HG02763 (cell line): Measurements from ENCODE around the gene SH3BP2.

ENCODE experiments used
- ATAC-seq: cut with Tn5 transposase; IDR thresholded peaks from one replicate; pipeline ENCODE4 v1.9.1; 2021; ENCODE audit warnings: mild to moderate bottlenecking, moderate library complexity; ENCODE audit not compliant: unreplicated experiment

Gene SH3BP2

DNA sequence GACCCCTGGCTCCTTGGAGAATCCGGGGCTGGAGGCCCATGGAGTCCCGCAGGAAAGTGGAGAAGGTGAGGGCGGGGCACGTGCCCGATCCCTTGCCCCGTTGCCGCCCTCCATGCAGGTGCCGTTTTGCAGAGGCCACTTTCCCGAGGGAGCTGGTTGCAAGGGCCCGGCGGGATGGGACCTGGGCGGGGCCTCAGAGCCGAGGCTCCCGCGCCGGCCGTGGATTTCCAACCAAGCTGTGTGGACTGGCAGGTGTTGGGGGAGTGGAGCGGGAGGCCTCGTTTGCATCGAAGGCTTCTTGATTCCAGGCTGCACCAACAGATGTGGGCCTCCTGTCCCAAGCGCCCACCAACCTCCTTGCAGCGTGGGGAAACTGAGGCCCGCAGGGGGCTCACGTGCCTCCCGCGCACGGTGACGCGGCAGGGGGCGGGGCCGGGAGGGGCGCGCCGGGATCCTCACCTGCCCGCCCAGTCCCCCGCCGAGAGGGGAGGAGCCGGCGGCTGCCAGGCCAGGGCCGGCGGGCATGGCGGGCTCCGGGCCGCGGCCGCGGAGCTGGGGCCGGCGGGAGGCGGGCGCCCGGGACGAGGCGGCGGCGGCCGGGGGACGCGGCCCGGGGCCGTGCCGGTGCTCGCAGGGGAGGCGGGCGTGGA, 24.9 kb downstream of the SH3BP2 start:
- no peak for ATAC-seq

DNA sequence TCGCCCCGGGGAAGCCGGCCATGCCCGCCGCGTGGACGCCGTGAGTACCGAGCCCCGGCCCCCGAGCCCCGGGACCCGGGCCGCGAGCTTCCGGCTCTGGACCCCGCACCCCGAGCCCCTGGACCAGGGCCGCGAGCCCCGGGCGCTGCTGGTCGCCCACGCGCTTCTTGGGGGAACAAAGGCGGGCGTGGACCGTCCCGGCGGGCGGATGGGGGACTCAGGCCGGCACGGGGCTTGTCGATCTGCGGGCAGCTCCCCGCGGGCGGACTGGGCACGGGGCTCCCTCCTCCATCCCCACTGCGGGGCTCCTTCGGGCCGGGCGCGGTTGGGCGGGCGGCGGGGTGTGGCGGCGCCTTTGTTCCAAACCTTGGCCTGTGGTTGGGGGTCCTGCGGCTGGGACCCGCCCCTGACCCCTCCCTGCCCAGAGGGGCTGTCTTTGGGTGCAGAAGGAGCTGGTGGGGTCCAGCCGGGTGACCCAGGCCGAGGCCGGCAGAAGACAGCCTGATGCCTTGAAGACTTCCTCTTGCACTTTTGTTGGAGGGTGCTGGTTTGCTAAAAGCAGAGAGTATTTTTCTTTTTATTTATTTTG, 25.6 kb downstream of the SH3BP2 start:
- no peak for ATAC-seq

DNA sequence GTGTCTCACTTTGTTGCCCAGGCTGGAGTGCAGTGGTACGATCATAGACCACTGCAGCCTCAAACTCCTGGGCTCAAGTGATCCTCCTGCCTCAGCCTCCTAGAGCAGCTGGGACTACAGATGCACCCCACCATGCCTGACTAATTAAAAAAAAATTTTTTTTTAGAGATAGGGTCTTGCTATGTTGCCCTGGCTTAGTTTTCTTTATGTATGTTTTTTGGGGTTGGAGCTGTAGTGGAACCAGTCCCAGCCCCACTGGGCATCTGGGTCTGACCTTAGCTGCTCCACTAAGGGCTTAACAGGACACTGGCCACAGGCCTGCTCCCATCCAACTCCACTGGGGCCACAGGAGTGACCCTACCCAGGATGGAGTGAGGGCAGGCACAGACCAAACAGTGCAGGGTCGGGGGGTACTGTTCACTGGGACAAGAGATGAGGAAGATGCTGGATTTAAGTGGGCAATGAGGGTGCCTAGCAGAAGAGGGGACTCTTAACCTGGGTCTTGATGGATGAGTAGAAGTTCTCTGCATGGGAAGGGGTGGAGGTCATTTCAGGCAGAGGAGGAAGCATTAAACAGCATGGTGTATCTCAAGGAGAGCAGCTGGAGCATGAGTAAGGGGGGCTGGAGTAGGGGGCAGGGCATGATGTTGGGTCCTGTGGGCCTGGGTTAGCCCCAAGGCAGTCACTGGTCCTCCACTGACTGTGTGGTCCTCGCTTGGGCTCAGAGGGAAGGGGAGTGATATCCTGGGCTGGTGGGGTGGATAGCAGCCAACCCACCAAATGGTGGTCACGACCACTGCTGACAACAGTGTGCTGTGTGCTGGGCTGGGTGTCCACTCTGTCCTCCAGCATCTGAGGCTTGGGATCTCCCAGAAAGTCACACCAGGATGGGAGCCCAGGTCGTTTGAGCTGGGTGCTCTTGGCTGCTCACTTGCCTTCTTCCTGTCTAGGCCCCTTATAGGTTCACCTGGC, 26.6 kb downstream of the SH3BP2 start:
- ATAC-seq: no peak

DNA sequence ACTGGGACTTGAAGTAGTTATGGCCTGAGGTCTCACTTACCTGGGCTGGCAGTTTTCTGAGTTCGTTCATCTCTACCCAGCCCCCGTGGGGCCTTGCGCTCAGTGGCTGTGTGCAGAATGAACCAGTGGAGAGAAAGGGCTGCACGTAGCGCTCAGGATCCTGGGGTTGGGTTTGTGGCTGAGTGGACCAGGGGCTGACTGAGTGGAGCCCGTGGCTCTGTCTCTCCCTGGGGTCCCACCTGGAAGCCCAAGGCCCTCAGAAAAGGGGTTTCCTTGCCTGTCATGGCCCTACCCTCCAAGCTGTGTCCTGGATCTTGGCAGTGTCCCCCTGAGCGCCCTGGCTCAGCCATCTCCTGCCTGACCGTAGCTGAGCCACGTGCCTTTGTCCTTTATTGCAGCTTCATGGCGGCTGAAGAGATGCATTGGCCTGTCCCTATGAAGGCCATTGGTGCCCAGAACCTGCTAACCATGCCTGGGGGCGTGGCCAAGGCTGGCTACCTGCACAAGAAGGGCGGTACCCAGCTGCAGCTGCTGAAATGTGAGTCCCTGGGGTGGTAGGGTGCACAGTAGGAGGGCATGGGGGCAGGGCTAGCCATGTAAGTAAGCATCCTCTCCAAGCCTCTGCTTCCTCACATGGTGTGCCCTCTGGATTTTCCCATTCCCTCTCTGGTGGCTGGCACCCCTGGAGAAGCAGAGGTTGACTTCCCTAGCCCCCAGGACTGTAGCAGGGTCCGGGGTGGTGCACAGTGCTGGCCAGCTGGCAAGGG, 27.5 kb downstream of the SH3BP2 start:
- ATAC-seq: no peak

DNA sequence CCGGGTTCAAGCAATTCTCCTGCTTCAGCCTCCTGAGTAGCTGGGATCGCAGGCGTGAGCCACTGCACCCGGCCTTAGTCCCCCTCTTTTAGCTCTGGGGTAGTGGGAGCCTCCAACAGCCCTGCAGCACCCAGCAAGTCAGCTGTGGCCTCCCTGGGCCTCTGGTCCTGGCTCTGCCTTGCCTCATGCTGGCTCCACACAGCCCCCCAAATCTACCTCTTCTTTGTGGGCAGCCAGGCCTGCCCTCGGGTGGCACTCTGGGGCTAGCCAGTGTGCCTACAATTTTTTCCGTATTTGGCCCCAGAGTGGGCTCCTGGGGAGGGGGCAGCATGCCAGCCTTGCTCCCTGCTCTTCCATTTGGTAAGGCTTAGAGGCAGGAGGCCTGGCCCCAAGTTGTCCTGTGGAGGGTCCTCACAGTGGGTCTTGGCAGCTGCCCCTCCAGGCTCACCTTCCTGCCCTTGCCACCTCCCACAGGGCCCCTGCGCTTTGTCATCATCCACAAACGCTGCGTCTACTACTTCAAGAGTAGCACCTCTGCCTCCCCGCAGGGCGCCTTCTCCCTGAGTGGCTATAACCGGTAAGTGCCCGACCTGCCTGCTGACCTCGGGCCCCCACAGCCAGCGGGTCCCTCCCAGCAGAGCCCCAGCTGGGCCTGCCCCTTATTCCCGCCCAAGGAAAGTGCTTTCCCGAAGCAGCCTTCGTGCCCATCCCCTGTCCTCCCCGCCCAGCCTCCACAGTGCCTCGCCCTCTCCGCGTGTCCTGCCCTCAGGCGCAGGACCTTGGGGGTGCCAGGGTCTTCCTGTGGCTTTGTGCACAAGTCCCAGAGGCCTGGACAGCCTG, 29.8 kb downstream of the SH3BP2 start:
- ATAC-seq: no peak

DNA sequence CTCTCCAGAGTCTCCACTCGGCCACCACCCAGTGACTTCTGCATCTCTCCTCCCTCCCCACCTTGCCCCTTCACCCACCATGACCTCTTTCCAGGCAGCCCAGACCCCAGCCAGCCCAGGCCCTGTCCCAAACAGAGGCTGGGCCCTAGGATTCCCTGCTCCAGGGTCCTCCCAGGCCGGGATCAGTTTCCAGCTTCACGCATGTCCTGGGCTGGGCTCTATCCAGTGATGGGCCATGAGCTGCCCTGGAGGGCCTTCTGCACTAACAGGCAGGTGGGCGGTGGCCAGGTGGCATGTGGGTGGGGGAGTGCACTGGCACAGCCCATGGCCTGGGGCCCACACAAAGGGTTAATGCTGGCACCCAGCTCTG, 30.4 kb downstream of the SH3BP2 start:
- ATAC-seq: no peak

DNA sequence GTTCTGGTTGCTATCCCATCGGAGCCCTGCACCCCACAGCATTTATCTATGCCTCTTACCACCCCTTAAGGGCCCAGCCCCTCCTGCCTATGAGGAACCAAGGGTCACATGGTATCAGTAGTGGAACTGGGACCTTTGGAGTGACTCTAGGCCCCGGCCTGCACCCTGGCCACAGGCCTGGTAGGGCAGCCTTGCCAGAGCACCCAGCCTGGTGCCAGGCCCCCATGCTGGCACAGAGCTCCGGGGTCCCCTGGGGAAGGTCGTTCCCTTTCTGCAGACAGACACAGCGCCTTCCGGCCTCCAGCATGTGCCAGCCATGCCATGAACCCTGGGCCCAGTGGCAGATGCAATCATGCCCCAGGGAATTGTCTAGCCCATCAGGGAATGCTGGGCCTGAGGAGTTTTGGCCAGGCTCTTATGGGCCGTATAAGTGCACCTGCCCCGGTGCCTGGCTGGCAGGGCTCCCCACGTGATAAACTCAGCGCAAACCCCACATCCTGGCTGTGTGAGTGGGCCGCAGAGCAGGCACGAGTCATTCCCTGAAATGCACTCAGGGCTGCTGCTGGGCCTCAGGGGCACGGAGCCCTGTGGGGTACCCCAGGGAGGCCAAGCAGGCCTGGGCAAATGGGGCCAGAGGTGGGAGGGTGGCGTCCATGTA, 30.9 kb downstream of the SH3BP2 start:
- no peak for ATAC-seq

DNA sequence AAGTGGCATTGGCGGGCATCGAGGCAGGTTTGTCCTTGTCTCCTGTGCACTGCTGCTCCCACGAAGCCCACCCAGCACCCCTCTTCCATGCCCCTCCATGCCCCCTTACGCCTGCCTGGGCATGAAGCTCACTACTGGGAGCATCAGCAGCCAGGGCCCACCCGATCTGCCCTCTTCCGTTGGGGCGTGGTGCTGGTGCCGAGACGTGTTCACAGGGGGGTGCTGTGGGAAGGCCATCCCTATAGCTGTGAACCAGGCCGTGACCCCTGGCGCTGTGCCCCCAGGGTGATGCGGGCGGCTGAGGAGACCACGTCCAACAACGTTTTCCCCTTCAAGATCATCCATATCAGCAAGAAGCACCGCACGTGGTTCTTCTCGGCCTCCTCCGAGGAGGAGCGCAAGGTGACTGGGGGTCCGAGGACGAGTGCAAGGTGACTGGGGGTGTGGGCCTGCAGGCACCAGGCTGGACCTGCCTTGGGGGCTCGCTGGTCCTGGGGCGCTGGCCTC, 31.5 kb downstream of the SH3BP2 start:
- no peak for ATAC-seq

DNA sequence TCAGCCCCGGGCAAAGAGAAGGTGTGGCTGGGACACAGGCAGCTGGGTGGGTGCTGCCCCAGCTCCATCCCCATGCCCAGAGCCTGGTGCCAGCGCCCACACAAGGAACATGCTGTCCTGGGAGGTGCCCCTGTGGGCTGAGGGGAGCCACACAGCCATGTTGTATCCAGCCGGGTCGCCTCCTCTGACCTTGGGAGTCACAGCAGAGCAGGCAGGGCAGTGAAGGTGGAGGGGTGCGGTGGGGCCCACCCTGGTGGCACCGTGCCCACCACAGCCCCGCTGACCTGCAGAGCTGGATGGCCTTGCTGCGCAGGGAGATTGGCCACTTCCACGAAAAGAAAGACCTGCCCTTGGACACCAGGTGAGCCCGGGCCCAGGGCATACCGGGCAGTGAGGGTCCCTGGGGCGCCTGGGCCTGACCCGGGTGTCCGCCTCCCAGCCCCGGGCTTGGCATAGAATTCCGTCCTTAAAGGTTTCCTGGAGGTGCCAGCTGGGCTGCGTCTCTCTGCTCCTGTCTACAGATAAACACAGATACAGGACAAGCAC, 32.0 kb downstream of the SH3BP2 start:
- no peak for ATAC-seq

DNA sequence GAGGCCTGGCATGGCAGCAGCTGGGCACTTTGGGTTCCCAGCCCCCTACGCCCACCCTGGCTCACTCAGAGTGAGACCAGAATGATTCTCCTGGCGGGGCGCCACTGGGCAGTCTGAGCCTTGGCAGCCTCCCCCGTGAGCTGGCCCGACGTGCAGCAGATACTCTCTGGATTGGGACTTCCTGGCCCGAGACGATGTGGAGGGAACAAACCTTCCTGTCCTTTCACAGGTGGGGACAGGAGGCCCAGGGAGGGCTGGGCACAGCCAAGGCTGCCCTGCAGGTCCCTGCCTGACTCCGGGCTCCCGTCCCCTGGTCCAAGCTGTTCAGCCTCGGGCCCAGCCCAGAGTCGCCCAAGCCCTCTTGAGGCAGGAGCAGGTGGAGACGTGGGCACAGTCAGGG, 32.9 kb downstream of the SH3BP2 start:
- no peak for ATAC-seq

DNA sequence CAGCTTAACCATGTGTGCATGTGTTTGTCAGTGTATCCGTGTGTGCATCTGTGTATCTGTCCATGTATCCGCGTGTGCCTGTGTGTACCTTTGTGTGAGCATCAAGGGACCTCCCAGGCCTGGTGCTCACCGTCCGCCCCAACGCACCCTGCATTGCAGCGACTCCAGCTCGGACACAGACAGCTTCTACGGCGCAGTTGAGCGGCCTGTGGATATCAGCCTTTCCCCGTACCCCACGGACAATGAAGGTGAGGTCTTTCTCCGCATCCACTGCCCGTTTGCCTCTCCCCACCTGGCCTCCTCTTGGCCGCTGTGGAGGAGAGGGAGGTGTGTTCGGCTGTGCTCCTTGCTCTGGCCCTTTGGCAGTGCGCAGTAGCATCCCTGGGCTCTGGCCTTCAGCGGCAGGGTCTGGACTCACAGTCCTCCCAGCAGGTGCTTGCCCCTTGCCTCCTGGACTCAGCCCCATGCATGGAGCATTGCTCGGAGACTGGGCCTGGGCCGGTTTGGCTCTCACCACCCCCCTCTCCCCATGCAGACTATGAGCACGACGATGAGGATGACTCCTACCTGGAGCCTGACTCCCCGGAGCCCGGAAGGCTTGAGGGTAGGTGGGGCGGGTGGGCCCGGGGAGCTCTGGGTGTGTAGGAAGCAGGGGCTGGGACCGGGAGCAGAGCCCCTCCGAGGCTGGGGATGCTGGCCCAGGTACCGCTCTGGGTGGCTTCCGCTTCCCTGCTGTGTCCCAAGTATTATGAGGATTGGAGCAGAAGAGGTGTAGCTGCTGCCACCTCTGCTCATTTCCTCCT, 34.4 kb downstream of the SH3BP2 start:
- no peak for ATAC-seq

DNA sequence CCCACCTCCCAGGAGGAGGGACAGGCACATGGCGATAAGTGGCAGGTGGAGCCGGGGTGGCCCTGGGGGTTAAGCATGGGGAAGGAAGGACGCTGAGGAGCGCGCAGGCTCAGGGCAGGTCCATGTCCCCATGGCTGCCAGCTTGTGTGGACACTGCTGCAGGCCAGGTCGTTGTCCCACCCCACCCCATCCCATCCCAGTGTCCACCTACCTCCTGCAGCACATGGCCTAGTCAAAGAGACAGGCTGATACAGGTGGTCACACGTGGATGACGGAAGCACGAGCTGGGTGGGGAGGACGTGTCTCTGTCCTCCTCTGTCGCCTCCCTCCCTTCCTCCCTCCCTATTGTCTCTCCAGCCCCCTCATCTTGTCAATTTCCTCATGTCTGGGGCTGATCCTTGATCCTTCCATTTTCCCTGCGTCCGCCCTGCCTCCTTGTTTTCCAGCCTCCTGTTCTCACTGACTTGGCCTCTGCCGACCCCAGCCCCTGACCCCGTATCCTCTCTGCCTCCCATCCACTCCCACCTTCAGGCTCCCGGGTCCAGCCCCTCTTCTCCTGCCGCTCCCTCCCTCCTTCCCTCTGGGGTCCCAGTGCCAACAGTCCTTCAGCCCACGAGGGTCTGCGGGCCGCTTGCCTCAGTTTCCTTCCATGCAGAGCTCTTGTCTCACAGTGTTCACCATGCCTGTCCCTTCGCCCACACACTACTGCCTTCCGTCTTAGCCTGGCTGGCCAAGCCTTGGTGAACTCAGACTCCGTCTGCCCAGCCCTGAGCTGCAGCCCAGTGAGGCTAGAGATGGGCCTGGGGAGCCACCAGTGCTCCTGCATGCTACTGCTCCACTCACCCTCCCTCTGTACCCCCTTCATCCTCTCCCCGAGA, 35.2 kb downstream of the SH3BP2 start:
- no peak for ATAC-seq

DNA sequence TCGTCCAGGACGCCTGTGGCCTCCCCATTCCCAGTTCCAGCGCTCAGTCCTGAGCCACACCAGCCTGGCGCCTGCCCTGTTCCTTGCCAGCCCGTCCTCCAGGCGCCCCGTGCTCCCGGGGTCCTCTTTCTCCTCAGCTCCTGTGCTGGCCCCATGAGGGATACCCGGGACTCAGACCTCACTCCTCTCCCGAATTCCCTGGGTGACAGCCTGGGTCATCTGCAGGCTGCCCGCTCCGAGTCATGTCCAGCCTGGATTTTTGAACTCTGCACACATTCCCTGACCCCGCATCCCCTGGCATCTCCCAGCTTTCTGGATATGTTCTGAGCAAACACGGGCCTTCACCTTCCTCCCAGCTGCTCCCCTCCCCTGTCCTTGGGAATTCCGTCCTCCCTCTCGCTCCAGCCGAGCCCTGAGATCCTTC, 35.9 kb downstream of the SH3BP2 start:
- ATAC-seq: no peak

DNA sequence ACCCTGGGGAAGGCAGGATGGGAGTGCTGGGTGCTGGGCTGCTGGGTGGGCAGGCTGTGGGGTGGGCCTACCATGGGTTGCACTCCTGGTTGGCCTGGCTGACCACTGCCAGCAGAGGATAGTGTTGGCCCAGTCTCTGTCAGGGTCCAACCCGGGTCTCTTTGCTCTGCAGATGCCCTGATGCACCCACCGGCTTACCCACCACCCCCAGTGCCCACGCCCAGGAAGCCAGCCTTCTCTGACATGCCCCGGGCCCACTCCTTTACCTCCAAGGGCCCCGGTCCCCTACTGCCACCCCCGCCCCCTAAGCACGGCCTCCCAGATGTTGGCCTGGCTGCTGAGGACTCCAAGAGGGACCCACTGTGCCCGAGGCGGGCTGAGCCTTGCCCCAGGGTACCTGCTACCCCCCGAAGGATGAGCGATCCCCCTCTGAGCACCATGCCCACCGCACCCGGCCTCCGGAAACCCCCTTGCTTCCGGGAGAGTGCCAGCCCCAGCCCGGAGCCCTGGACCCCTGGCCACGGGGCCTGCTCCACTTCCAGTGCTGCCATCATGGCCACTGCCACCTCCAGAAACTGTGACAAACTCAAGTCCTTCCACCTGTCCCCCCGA, 36.5 kb downstream of the SH3BP2 start:
- no peak for ATAC-seq

DNA sequence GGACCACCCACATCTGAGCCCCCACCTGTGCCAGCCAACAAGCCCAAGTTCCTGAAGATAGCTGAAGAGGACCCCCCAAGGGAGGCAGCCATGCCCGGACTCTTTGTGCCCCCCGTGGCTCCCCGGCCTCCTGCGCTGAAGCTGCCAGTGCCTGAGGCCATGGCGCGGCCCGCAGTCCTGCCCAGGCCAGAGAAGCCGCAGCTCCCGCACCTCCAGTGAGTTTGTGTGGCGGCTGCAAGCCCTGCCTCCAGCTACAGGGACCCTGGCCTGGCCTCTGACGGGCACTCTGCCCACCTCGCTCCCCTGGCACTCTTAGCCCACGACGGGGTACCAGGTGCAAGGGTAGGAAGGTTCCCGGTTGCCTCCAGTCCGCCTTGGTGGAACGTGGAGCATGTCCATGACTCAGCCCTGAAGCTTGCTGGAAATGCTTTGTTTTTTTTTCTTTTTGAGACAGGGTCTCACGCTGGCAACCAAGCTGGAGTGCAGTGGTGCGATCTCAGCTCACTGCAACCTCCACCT, 37.1 kb downstream of the SH3BP2 start:
- no peak for ATAC-seq

DNA sequence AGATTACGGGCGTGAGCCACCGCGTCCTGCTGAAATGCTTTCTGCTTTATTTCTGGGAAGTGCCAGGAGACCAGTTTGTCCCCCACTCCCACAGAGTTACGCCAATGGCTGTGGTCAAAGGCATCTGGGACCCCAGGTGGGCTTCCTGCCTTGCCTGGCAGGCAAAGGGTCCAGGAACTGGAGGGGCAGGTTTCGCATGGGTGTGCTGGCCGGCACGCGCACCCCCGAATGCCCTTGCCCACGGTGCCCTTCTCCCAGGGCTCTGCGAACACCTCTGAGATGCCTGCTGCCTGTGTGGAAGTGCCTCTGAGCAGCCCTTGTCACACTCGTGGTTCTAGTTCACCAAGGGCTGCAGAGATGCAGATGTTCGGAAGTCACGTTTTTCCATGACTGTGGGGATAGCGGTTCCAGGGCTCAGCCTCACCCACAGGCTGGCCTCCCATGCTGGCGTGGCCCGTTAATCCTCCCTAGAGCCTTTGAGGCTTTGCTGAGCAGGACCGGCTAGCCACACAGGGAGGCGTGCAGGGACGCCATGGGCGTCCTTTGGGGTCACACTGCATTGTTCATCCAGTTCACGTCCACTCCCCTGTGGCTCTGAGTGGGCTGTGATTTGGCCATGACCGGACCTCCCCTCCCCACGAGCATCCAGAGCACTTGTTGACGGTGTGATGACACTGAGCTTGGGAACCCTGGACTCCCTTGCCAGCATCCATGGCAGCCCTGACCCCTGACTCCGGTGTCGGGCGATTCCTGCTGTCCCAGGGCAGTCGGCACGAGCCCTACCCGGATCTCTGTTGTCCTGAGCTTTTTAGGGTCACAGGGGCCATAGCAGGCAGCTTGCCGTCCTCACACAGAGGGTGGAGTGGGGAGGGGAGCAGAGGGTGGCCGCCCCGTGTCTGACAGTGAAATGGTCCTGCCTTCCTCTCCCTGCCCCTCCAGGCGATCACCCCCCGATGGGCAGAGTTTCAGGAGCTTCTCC, 38.0 kb downstream of the SH3BP2 start:
- no peak for ATAC-seq
